K562 (cell line): ENCODE data around the gene ZNF92. TPM values are rescaled to one million over a fixed set of nuclear protein-coding genes. Genes with fewer than 3 reads are reported as not detected.

Source experiments
- CBX5 ChIP-seq: IDR thresholded peaks from 2 replicates; pipeline ENCODE4 v1.6.1; 2014; ENCODE audit warnings: low read depth, borderline replicate concordance
- GTF2E2 ChIP-seq: fragments of 200-800 bp; sonication (Bioruptor generic); IDR thresholded peaks from 2 replicates; pipeline ENCODE4 v1.6.1; 2016; ENCODE audit warnings: missing genetic modification characterization, missing compliant biosample characterization
- HDAC6 ChIP-seq: IDR thresholded peaks from 2 replicates; pipeline ENCODE4 v1.6.1; 2012; ENCODE audit warnings: low read depth, mild to moderate bottlenecking, control low read depth, inconsistent platforms, low read length, moderate library complexity
- NEUROD1 ChIP-seq: fragments of 150-350 bp; IDR thresholded peaks from 2 replicates; pipeline ENCODE4 v1.6.1; 2014; ENCODE audit warnings: borderline replicate concordance, low read length, low read depth; ENCODE audit not compliant: partially characterized antibody
- NFYB ChIP-seq: IDR thresholded peaks from 2 replicates; pipeline ENCODE4 v1.6.1; 2011; ENCODE audit warnings: mild to moderate bottlenecking, moderate library complexity; ENCODE audit not compliant: insufficient read length; ENCODE audit errors: extremely low read depth
- PHB ChIP-seq: fragments of 250-450 bp; sonication (Bioruptor Pico); IDR thresholded peaks from 2 replicates; pipeline ENCODE4 v1.5.0; 2021
- RBM39 ChIP-seq: fragments of 200-400 bp; formaldehyde crosslinking; optimal IDR thresholded peaks from 2 replicates; pipeline ENCODE3; 2018; ENCODE audit warnings: low read depth, low read length
- SAFB ChIP-seq: fragments of 200-400 bp; formaldehyde crosslinking; IDR thresholded peaks from 2 replicates; pipeline ENCODE4 v1.6.1; 2017; ENCODE audit warnings: low read depth, low read length, borderline replicate concordance
- SOX6 ChIP-seq: fragments of 450-650 bp; IDR thresholded peaks from 2 replicates; pipeline ENCODE4 v1.6.1; 2014; ENCODE audit warnings: mild to moderate bottlenecking
- TRIM28 ChIP-seq: fragments of 450-650 bp; IDR thresholded peaks from 2 replicates; pipeline ENCODE4 v1.6.1; 2017
- ZNF184 ChIP-seq: sonication (generic); formaldehyde crosslinking; IDR thresholded peaks from 2 replicates; pipeline ENCODE4 v1.5.0; 2020; ENCODE audit warnings: missing genetic modification reagents
- ZNF830 ChIP-seq: fragments of 250-450 bp; sonication (Bioruptor Pico); IDR thresholded peaks from 2 replicates; pipeline ENCODE4 v1.5.0; 2021; ENCODE audit warnings: mild to moderate bottlenecking
- polyA plus RNA-seq, 8 experiments: library from polyadenylated mRNA; depleted of rRNA in 4 of 8; stranded (reverse) in 5 of 8; unstranded in 3 of 8; fragments of >200 nt; fragmentation: Nextera tagmentation in 2 of 8; fragmentation: Illumina TruSeq in 1 of 8; extraction: Ambion mirVana in 2 of 8; extraction: Trizol in 1 of 8; gene quantifications; 2 replicates each; pipeline versions ENCODE4 v1.2.1 to v1.2.3, GENCODE V29; 2011 to 2014; ENCODE audit warnings: inconsistent platforms in 1 of 8, missing spikeins in 1 of 8
- total RNA-seq, 7 experiments: library from RNA; depleted of rRNA in 6 of 7; stranded (reverse); fragments of >200 nt in 6 of 7; fragmentation: Illumina TruSeq in 2 of 7; extraction: Trizol in 2 of 7; gene quantifications; 2 replicates each; pipeline versions ENCODE4 v1.2.1 to v1.2.3, GENCODE V29; 2011 to 2021; ENCODE audit warnings: low replicate concordance in 1 of 7
- TF ChIP-seq, protein P1 (sequence below): fragments of 200-800 bp; sonication (Bioruptor generic); IDR thresholded peaks from 2 replicates; pipeline ENCODE4 v1.6.1; 2016; ENCODE audit warnings: missing genetic modification characterization, missing compliant biosample characterization
- TF ChIP-seq, protein P2 (sequence below): sonication (generic); formaldehyde crosslinking; IDR thresholded peaks from 2 replicates; pipeline ENCODE4 v1.8.0; 2022; ENCODE audit warnings: mild to moderate bottlenecking, missing genetic modification reagents
- TF ChIP-seq, protein P3 (sequence below): fragments of 250-450 bp; sonication (Bioruptor Pico); IDR thresholded peaks from 2 replicates; pipeline ENCODE4 v1.5.1; 2021; ENCODE audit warnings: mild to moderate bottlenecking
- TF ChIP-seq, protein P4 (sequence below): fragments of 450-650 bp; IDR thresholded peaks from 2 replicates; pipeline ENCODE4 v1.6.1; 2018; ENCODE audit not compliant: partially characterized antibody

Gene ZNF92
- total and polyA plus RNA-seq, 9 of the 15 experiments (the other 6 are each of a cell fraction or from before 2014, with no cell fraction given): 8.9 to 29.4 (median 12.5) TPM

DNA sequence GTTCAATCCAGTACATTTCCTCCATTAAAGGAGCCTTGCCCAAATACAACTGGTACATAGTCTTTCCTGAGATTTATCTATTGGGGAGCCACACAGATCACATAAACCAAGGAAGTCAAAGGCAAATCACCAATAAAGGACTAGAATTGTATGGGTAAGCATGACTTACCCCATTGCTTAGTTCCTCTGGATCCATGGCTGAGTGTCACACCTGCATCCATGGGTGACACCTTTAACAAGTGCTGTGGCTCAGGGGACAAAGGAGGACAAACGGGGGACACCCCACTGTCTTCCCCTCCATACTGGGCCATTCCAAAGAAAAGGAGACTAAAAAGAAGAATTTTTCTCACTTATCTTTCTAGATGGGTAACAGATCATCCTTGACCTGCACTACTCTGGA is 30.4 kb downstream of the ZNF92 start (continued):
- TF ChIP-seq, protein P1, sequence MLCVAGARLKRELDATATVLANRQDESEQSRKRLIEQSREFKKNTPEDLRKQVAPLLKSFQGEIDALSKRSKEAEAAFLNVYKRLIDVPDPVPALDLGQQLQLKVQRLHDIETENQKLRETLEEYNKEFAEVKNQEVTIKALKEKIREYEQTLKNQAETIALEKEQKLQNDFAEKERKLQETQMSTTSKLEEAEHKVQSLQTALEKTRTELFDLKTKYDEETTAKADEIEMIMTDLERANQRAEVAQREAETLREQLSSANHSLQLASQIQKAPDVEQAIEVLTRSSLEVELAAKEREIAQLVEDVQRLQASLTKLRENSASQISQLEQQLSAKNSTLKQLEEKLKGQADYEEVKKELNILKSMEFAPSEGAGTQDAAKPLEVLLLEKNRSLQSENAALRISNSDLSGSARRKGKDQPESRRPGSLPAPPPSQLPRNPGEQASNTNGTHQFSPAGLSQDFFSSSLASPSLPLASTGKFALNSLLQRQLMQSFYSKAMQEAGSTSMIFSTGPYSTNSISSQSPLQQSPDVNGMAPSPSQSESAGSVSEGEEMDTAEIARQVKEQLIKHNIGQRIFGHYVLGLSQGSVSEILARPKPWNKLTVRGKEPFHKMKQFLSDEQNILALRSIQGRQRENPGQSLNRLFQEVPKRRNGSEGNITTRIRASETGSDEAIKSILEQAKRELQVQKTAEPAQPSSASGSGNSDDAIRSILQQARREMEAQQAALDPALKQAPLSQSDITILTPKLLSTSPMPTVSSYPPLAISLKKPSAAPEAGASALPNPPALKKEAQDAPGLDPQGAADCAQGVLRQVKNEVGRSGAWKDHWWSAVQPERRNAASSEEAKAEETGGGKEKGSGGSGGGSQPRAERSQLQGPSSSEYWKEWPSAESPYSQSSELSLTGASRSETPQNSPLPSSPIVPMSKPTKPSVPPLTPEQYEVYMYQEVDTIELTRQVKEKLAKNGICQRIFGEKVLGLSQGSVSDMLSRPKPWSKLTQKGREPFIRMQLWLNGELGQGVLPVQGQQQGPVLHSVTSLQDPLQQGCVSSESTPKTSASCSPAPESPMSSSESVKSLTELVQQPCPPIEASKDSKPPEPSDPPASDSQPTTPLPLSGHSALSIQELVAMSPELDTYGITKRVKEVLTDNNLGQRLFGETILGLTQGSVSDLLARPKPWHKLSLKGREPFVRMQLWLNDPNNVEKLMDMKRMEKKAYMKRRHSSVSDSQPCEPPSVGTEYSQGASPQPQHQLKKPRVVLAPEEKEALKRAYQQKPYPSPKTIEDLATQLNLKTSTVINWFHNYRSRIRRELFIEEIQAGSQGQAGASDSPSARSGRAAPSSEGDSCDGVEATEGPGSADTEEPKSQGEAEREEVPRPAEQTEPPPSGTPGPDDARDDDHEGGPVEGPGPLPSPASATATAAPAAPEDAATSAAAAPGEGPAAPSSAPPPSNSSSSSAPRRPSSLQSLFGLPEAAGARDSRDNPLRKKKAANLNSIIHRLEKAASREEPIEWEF (CRISPR knock-in tag): no peak
- TF ChIP-seq, protein P2, sequence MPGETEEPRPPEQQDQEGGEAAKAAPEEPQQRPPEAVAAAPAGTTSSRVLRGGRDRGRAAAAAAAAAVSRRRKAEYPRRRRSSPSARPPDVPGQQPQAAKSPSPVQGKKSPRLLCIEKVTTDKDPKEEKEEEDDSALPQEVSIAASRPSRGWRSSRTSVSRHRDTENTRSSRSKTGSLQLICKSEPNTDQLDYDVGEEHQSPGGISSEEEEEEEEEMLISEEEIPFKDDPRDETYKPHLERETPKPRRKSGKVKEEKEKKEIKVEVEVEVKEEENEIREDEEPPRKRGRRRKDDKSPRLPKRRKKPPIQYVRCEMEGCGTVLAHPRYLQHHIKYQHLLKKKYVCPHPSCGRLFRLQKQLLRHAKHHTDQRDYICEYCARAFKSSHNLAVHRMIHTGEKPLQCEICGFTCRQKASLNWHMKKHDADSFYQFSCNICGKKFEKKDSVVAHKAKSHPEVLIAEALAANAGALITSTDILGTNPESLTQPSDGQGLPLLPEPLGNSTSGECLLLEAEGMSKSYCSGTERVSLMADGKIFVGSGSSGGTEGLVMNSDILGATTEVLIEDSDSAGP (CRISPR knock-in tag): no peak
- TF ChIP-seq NFYB (no peak), CBX5 (peak; percentile 100), TRIM28 (peak; percentile 99), RBM39 (no peak), ZNF830 (CRISPR knock-in tag) (no peak), SOX6 (no peak), ZNF184 (no peak), PHB (CRISPR knock-in tag) (no peak), HDAC6 (no peak), NEUROD1 (no peak), GTF2E2 (tag) (no peak), SAFB (no peak)
- TF ChIP-seq, protein P3, sequence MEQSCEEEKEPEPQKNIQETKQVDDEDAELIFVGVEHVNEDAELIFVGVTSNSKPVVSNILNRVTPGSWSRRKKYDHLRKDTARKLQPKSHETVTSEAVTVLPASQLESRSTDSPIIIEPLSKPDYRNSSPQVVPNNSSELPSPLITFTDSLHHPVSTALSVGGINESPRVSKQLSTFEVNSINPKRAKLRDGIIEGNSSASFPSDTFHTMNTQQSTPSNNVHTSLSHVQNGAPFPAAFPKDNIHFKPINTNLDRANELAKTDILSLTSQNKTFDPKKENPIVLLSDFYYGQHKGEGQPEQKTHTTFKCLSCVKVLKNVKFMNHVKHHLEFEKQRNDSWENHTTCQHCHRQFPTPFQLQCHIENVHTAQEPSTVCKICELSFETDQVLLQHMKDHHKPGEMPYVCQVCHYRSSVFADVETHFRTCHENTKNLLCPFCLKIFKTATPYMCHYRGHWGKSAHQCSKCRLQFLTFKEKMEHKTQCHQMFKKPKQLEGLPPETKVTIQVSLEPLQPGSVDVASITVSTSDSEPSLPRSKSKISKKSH: peak; percentile 97
- TF ChIP-seq, protein P4, sequence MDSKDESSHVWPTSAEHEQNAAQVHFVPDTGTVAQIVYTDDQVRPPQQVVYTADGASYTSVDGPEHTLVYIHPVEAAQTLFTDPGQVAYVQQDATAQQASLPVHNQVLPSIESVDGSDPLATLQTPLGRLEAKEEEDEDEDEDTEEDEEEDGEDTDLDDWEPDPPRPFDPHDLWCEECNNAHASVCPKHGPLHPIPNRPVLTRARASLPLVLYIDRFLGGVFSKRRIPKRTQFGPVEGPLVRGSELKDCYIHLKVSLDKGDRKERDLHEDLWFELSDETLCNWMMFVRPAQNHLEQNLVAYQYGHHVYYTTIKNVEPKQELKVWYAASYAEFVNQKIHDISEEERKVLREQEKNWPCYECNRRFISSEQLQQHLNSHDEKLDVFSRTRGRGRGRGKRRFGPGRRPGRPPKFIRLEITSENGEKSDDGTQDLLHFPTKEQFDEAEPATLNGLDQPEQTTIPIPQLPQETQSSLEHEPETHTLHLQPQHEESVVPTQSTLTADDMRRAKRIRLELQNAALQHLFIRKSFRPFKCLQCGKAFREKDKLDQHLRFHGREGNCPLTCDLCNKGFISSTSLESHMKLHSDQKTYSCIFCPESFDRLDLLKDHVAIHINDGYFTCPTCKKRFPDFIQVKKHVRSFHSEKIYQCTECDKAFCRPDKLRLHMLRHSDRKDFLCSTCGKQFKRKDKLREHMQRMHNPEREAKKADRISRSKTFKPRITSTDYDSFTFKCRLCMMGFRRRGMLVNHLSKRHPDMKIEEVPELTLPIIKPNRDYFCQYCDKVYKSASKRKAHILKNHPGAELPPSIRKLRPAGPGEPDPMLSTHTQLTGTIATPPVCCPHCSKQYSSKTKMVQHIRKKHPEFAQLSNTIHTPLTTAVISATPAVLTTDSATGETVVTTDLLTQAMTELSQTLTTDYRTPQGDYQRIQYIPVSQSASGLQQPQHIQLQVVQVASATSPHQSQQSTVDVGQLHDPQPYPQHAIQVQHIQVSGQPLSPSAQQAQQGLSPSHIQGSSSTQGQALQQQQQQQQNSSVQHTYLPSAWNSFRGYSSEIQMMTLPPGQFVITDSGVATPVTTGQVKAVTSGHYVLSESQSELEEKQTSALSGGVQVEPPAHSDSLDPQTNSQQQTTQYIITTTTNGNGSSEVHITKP: peak; percentile 25
